Colonic mucosa (tissue), 4 donors: Measurements from ENCODE around the gene CIDEC. TPM values are rescaled to one million over a fixed set of nuclear protein-coding genes. Genes with fewer than 3 reads are reported as not detected.

Source experiments
- DNase-seq: peaks from one replicate; pipeline ENCODE4 v3.0.0-alpha.2; 2020
- H3K27ac ChIP-seq: fragments of 200-600 bp; one replicate; pipeline ENCODE4 v1.8.0; 2021
- H3K27me3 ChIP-seq: fragments of 200-600 bp; one replicate; pipeline ENCODE4 v1.8.0; 2021
- H3K36me3 ChIP-seq: fragments of 200-600 bp; one replicate; pipeline ENCODE4 v1.8.0; 2021
- H3K4me1 ChIP-seq: fragments of 200-600 bp; one replicate; pipeline ENCODE4 v1.8.0; 2021; ENCODE audit warnings: mild to moderate bottlenecking
- H3K4me3 ChIP-seq: fragments of 200-600 bp; one replicate; pipeline ENCODE4 v1.8.0; 2021
- H3K9ac ChIP-seq, 2 donors: one replicate each; pipeline ENCODE4 v1.7.0; 2013; ENCODE audit warnings: control low read depth in 2 of 2, low read depth in 2 of 2, low read length in 2 of 2
- H3K9me3 ChIP-seq: fragments of 200-600 bp; one replicate; pipeline ENCODE4 v1.8.0; 2021
- intact Hi-C: fragments of 100-400 bp; cut with DNase I; formaldehyde crosslinking; loops from one replicate; pipeline ENCODE4 v1.14.1; 2022
- total RNA-seq, 2 donors: library from RNA; stranded (reverse); fragmentation: NEBNext Ultra II Directional in 1 of 2; extraction: Animal tissue kit (Norgen Biotek cat#: 25700) in 1 of 2; gene quantifications; one replicate each; pipeline ENCODE4 v1.2.1, GENCODE V29; 2021
- TF ChIP-seq, protein P1 (sequence below): fragments of 200-600 bp; IDR thresholded peaks from one replicate; pipeline ENCODE4 v1.8.0; 2022; ENCODE audit warnings: antibody characterized with exemption, mild to moderate bottlenecking
- donor health status: healthy.
- donor health status: DM: no; HTN: no; CAD: no.
- donor health status: DM: no; HTN: no; CAD: no.

CIDEC gene
- total RNA-seq, 2 donors from 2014 or later: 4.5 to 8.9 TPM

- Histone ChIP-seq H3K36me3 (no peaks in the 10 kb centered on the region), H3K9ac (no peak overlapping the region), H3K27me3 (no peaks in the 10 kb centered on the region), H3K4me1 (peaks cover 9% of the 10 kb centered on the region), H3K4me3 (no peak overlapping the region), H3K9me3 (no peaks in the 10 kb centered on the region), H3K27ac (no peak overlapping the region)
- no peak for DNase-seq
- TF ChIP-seq, protein P1, sequence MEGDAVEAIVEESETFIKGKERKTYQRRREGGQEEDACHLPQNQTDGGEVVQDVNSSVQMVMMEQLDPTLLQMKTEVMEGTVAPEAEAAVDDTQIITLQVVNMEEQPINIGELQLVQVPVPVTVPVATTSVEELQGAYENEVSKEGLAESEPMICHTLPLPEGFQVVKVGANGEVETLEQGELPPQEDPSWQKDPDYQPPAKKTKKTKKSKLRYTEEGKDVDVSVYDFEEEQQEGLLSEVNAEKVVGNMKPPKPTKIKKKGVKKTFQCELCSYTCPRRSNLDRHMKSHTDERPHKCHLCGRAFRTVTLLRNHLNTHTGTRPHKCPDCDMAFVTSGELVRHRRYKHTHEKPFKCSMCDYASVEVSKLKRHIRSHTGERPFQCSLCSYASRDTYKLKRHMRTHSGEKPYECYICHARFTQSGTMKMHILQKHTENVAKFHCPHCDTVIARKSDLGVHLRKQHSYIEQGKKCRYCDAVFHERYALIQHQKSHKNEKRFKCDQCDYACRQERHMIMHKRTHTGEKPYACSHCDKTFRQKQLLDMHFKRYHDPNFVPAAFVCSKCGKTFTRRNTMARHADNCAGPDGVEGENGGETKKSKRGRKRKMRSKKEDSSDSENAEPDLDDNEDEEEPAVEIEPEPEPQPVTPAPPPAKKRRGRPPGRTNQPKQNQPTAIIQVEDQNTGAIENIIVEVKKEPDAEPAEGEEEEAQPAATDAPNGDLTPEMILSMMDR: no peak
- intact Hi-C loops: no loop called here
Measured at GRCh38 chr3:9846931-9847488, 33.0 kb downstream of the CIDEC start.

GRCh38 chr3:9846231-9846630 is 33.8 kb downstream of the CIDEC start:
- intact Hi-C loops: no loop called here
- Histone ChIP-seq H3K4me3 (no peak overlapping the region), H3K9ac (no peak overlapping the region), H3K36me3 (no peaks in the 10 kb centered on the region), H3K27me3 (no peaks in the 10 kb centered on the region), H3K9me3 (no peaks in the 10 kb centered on the region), H3K27ac (no peak overlapping the region), H3K4me1 (peaks cover 9% of the 10 kb centered on the region)
- TF ChIP-seq, protein P1: no peak
- no peak for DNase-seq

DNA sequence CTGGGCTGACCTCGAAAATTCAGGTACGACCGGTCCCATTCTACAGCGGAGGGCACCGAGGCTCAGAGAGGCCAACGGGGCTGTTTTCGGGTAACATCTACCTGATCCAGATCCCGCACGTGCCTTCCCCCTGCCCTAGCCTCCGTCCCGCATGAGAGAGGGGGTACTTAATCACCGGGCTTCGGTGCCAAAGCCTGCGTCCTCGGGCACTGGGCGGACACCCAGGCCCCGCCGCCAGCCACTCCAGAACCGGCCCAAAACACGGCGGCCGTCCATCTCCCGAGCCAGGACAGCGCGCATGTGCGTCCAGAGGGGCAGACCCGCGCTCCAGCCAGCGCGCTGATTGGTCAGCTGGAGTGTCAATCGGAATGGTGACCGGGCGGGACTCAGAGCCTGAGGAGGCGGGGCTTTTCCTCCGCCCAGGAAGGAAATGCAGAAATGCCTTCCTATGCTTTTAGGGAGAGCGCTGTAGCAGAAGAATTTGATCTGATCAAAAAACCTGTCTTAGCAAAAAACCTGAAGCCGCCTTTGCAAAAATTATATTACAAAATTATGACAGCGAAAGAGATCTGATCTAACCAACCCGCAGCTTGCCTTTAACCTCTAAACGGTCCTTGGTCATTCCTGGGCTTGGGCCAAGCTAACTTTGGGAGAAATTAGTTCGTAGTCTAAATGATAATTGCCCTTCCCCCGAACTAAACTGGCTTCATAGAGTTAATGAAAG is 36.2 kb downstream of the CIDEC start, which contains the start of gene RPUSD3:
RPUSD3 (minus strand) TSS at position 294 of the 724 bp plus-strand sequence; CDS start at position 276, 18 bp downstream.
- H3K36me3 ChIP-seq: no peaks in the 10 kb centered on the region
- TF ChIP-seq, protein P1: no peak
- intact Hi-C loops: no loop called here
- H3K9ac ChIP-seq: peak within 1 kb of the TSS; percentile 80 to 89
- H3K9me3 ChIP-seq: no peaks in the 10 kb centered on the region
- peaks cover 9% of the 10 kb centered on the region for H3K4me1 ChIP-seq
- H3K4me3 ChIP-seq: peak within 1 kb of the TSS; percentile 67
- peak within 1 kb of the TSS; percentile 70 for H3K27ac ChIP-seq
- peak; percentile 100 for DNase-seq
- no peaks in the 10 kb centered on the region for H3K27me3 ChIP-seq

- no peaks in the 10 kb centered on the region for H3K9me3 ChIP-seq
- intact Hi-C loops: no loop called here
Measured at GRCh38 chr3:9841015-9841414, 39.0 kb downstream of the CIDEC start.

GRCh38 chr3:9838856-9839255 is 41.2 kb downstream of the CIDEC start:
- peaks cover 9% of the 10 kb centered on the region for H3K4me1 ChIP-seq
- H3K9ac ChIP-seq: no peak overlapping the region
- no peak overlapping the region for H3K4me3 ChIP-seq
- TF ChIP-seq, protein P1: no peak
- no peaks in the 10 kb centered on the region for H3K9me3 ChIP-seq
- DNase-seq: no peak
- H3K27me3 ChIP-seq: no peaks in the 10 kb centered on the region
- intact Hi-C loops: no loop called here
- no peaks in the 10 kb centered on the region for H3K36me3 ChIP-seq
- H3K27ac ChIP-seq: no peak overlapping the region

More at GRCh38 chr3:9841015-9841414, 39.0 kb downstream of the CIDEC start:
- Histone ChIP-seq H3K36me3 (no peaks in the 10 kb centered on the region), H3K4me1 (peaks cover 9% of the 10 kb centered on the region), H3K27ac (no peak overlapping the region), H3K4me3 (no peak overlapping the region), H3K27me3 (no peaks in the 10 kb centered on the region), H3K9ac (no peak overlapping the region)
- DNase-seq: no peak
- TF ChIP-seq, protein P1: no peak
